ENCODE measurements around the gene EIF4G1.
A peak's percentile ranks its signal among the peaks of the same experiment; 100 is the strongest.
"Not testable (repeated sequence)": the region's sequence is repeated elsewhere in the genome, so short reads cannot be mapped to it uniquely, and the experiment has no call there.

Gene EIF4G1

GRCh38 chr3:184314363-184314699 is at the start of gene EIF4G1:
Gene EIF4G1 (plus strand): TSS chr3:184314606. CDS start chr3:184315797, 1,191 bp downstream.
- DNase-seq (ENCODE audit: low read depth in 3 of 3) = peak; percentile 83 to 92 (median 88)

GRCh38 chr3:184267249-184267648 is 47.2 kb upstream of the EIF4G1 start:
- DNase-seq (ENCODE audit: low read depth in 3 of 3) = not testable (repeated sequence)

- no peak for DNase-seq (ENCODE audit: low read depth in 3 of 3)
Measured at GRCh38 chr3:184272269-184272668, 42.1 kb upstream of the EIF4G1 start.

GRCh38 chr3:184275381-184275701 is 39.1 kb upstream of the EIF4G1 start:
- DNase-seq (ENCODE audit: low read depth in 3 of 3) = no peak

GRCh38 chr3:184275961-184276910 is 38.2 kb upstream of the EIF4G1 start, which contains the start of gene ECE2:
Gene ECE2 (plus strand): TSS chr3:184276022. CDS start chr3:184276154, 132 bp downstream.
- DNase-seq (ENCODE audit: low read depth in 3 of 3) = no peak

- no peak for DNase-seq (ENCODE audit: low read depth in 3 of 3)
Measured at GRCh38 chr3:184277366-184277765, 37.0 kb upstream of the EIF4G1 start.

GRCh38 chr3:184282941-184283340 is 31.5 kb upstream of the EIF4G1 start:
- DNase-seq (ENCODE audit: low read depth in 3 of 3) = no peak

- DNase-seq (ENCODE audit: low read depth in 3 of 3) = no peak
Measured at GRCh38 chr3:184283681-184284080, 30.7 kb upstream of the EIF4G1 start.

- DNase-seq (ENCODE audit: low read depth in 3 of 3) = peak in 1 of 3 experiments; percentile 14
Measured at GRCh38 chr3:184284696-184285095, 29.7 kb upstream of the EIF4G1 start.

- peak; percentile 40 to 70 (median 47) for DNase-seq (ENCODE audit: low read depth in 3 of 3)
Measured at GRCh38 chr3:184289426-184289938, 24.9 kb upstream of the EIF4G1 start.

- no peak for DNase-seq (ENCODE audit: low read depth in 3 of 3)
Measured at GRCh38 chr3:184290331-184290730, 24.1 kb upstream of the EIF4G1 start.

GRCh38 chr3:184291044-184291737 is 23.2 kb upstream of the EIF4G1 start:
- DNase-seq (ENCODE audit: low read depth in 3 of 3) = no peak

GRCh38 chr3:184291738-184292445 is 22.5 kb upstream of the EIF4G1 start:
- DNase-seq (ENCODE audit: low read depth in 3 of 3) = no peak

- DNase-seq (ENCODE audit: low read depth in 3 of 3) = no peak
Measured at GRCh38 chr3:184295771-184296170, 18.6 kb upstream of the EIF4G1 start.

GRCh38 chr3:184296616-184297015 is 17.8 kb upstream of the EIF4G1 start:
- no peak for DNase-seq (ENCODE audit: low read depth in 3 of 3)

- peak; percentile 96 to 98 (median 97) for DNase-seq (ENCODE audit: low read depth in 3 of 3)
Measured at GRCh38 chr3:184298759-184299487, 15.5 kb upstream of the EIF4G1 start, which contains the start of gene PSMD2. Gene PSMD2 (plus strand): TSS chr3:184299241. CDS start chr3:184299267, 26 bp downstream.

- no peak for DNase-seq (ENCODE audit: low read depth in 3 of 3)
Measured at GRCh38 chr3:184299488-184300377, 14.7 kb upstream of the EIF4G1 start.

GRCh38 chr3:184300378-184300720 is 14.1 kb upstream of the EIF4G1 start:
- DNase-seq (ENCODE audit: low read depth in 3 of 3) = no peak

GRCh38 chr3:184305577-184305976 is 8.8 kb upstream of the EIF4G1 start:
- no peak for DNase-seq (ENCODE audit: low read depth in 3 of 3)

GRCh38 chr3:184306341-184306972 is 7.9 kb upstream of the EIF4G1 start:
- DNase-seq (ENCODE audit: low read depth in 3 of 3) = no peak
